T1000 (cell line): ENCODE data around the gene USHBP1.
"Not testable (repeated sequence)": the region's sequence is repeated elsewhere in the genome, so short reads cannot be mapped to it uniquely, and the experiment has no call there.

Experiments
- DNase-seq: peaks from one replicate; lab custom pipeline; 2025; ENCODE audit warnings: mixed read lengths; lab: John Stamatoyannopoulos, UW

USHBP1 gene

DNA sequence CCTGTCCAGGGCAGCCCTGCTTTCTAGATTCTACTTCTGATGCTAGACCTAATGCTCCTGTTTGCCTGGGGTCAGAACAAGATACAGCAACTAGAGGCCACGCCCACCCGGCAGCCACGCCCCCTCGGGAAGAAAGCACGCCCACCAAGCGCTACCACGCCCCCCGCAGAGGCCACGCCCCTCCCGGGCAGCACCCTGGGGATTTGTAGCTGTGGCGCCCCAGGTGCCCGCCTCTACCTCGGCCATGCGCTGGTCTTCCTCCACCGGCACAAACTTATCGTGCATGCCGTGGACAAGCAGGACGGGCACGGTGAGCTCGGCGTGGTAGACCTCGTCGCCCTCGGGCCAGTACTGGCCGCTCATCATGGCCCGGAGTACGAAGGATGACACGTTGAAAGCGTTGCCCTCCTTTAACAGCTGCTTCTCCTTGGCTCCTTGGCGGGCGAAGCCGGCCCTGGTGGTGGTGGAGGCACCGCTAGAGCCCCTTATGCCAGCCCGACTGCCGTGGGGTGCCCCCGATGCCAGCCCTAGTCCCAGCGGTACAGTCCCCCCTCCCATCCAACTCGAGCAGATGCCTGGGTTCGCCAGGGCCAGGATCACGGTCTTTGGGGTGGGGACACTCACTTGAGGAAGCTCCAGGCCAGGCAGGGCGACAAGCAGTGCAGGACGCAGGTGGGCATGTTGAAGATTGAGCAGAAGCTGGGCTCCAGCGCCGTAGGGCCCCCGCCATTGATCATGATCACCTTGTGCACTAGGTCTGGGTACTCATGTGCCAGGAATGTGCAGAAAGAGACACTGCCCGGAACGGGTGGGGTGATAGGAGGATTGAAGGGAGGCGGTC is 29.7 kb upstream of the USHBP1 start:
- no peak for DNase-seq

DNA sequence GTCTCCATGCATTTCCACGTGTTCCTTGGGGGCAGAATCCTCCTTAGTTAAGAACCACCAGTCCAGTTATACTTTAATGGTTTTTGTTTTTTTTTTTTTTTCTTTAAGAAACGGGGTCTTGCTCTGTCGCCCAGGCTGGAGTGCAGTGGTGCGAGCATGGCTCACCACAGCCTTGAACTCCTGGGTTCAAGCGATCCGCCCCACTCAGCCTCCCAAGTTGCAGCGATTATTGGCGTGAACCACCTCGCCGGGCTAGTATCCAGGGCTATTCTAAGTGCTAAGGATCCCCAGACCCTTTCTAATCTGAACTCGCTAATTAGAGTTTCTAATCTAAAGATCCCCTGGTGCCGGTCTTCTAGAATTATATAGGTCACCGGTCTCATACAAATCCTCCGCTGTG is 29.1 kb upstream of the USHBP1 start:
- DNase-seq, result no peak

DNA sequence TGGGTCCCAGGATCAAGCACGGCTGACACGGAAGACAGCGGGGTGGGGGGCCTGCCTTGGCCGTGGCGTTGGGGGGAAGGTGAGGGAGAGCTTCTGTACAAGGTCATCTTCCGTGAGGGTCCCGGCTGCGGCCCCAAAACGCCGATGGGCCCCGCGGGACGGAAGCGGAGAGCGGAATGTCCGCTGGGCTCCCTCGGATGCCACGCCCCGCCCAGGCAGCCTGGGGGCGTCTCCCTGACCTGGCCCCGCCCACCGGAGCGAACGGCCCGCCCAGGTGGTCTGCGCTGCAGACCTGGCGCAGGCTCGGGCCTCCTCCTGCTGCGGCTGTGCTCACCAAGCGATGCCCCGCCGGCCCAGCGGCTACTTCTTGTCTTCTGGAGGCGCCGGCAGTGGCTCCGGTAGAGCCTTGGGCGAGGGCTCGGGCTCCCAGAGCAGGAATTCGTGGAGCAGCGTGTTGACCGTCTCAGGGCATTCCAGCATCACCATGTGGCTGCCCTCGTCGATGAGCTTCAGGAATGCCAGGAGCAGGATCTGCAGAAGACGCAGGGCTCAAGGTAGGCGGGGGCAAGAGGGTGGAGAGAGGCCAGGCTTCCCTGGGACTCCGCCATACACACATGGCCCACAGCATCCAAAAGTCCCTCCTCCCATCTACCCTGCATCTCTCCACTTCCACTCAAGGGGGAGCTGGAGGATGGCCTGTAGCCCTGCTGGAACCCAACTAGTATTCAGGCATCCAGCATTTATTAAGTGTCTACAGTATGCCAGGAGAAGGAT is 27.9 kb upstream of the USHBP1 start:
- peak; percentile 58 for DNase-seq

DNA sequence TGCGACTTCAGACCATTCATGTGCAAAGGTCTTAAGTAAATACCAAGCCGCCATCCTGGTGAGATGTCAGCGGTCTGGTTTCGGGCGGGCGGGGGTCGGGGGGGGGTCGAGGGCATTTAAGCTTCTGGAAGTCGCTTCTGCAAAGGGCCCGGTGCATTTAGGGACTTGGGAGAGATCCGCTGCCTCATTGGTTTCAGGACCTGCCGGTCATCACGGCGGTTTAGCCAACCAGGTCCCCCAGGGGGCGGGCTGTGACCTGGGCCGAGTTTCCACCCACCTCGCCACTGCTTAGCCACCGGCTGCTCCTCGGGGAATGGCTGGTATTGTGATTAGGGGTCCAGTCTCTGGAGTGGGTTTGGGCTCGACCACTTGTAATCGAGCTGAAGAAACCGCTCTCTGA is 24.9 kb upstream of the USHBP1 start:
- no peak for DNase-seq

- no peak for DNase-seq
Measured at GRCh38 chr19:17286752-17287151, 22.2 kb upstream of the USHBP1 start.

DNA sequence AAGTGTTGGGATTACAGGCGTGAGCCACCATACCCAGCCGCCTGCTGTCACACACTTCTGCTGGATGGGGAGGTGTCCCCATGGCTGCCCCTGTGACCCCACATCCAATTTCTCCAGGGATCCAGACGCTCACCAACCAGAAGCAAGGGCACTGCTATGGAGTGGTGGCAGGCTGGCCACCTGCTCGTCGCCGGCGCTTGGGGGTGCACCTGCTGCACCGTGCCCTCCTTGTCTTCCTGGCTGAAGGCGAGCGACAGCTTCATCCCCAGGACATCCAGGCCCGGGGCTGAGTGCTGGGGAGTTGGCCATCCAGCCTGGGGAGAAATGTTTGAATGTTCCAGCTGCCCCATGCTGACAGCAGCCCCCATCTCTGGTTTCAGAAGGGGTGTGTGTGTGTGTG is 21.7 kb upstream of the USHBP1 start:
- no peak for DNase-seq

DNA sequence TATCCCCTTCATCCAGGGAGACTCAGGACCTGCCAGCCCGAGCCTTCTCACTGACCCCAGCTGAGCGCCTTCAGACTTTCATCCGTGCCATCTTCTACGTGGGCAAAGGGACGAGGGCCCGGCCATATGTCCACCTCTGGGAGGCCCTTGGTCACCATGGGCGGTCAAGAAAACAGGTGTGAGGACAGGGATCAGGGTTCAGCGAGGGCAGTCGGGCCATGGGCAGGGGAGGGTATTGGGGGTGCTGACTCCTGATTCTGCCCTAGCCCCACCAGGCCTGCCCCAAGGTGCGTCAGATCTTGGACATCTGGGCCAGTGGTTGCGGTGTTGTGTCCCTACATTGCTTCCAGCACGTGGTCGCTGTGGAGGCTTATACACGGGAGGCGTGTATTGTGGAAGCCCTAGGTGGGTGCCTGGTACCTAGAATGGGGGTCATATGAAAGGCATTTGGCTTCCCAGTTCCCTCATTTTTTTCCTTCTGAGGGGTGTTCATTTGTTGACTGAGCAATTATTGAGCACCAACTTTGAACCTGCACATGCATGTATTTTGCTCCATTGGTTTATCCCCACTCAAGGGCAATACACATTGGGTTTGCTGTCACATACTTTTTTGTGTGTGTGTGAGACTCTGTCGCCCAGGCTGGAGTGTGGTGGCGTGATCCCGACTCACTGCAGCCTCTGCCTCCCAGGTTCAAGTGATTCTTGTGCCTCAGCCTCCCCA is 21.0 kb upstream of the USHBP1 start:
- no peak for DNase-seq

DNA sequence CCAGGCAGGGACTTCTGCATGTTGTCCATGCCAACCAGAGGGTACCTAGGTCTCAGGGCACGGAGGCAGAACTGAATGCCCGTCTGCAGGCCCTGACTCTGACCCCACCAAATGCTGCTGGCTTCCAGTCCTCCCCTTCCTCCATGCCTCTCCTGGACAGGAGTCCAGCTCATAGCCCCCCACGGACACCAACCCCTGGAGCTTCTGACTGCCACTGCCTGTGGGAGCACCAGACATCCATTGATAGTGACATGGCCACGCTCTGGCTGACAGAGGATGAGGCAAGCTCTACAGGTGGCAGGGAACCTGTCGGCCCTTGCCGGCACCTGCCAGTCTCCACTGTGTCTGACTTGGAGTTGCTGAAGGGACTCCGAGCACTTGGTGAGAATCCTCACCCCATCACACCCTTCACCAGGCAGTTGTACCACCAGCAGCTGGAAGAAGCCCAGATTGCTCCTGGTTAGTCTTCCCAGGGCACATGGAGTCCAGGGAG is 19.0 kb upstream of the USHBP1 start:
- DNase-seq, result no peak

- DNase-seq, result peak; percentile 77
Measured at GRCh38 chr19:17282488-17283125, 18.1 kb upstream of the USHBP1 start.

- peak; percentile 37 for DNase-seq
Measured at GRCh38 chr19:17281391-17282304, 17.1 kb upstream of the USHBP1 start, which contains the start of gene ANKLE1. TSS of gene ANKLE1 (plus strand) at chr19:17281901. CDS start at chr19:17281921, 20 bp downstream.

DNA sequence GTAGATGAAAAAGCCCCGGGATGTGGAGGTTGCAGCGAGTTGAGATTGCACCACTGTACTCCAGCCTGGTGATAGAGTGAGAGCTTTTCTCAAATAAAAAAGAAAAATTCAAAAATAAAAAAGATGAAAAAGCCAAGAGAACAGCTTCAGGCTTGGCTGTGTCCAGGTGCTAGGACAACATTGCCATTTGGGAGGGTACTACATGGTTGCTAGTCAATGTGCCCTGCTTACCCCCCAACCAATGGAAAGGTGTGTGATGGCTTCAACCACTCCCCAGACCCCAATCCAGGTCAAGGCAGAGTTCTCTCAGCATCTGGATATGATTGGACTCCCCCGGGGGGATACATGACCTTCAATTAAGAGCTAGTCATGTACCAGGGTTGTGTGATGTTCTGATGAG is 14.9 kb upstream of the USHBP1 start:
- no peak for DNase-seq

DNA sequence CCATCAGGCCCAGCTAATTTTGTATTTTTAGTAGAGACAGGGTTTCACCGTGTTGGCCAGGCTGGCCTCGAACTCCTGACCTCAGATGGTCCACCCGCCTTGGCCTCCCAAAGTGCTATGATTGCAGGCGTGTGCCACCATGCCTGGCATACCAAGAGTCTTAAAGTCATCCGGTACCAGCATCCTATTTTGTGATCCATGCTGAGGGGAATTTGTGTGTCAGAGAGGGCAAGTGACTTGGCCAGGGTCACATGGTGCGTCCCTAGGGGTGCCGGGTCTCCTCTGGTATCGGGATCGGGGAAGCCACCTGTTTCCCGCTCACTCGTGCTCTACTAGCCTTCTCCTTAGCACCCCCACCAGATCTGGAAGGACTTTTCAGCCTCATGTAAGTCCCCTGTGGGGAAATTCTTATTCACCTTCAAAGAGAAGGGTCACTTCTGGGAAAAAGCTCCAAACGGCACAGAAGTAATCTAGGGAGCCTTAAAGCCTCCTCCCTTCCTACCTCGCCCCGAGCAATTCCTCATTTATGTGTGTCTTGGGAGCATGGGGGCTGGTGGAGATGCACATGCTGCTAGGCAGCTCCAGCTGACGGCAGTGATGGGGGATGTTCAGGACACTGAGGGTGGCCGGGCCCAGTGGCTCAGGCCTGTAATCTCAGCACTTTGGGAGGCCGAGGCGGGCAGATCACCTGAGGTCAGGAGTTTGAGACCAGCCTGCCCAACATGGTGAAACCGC is 11.1 kb upstream of the USHBP1 start:
- no peak for DNase-seq

GRCh38 chr19:17274892-17275291 is 10.3 kb upstream of the USHBP1 start:
- not testable (repeated sequence) for DNase-seq

GRCh38 chr19:17268754-17269153 is 4.2 kb upstream of the USHBP1 start:
- no peak for DNase-seq

- peak; percentile 94 for DNase-seq
Measured at GRCh38 chr19:17266975-17267788, 2.6 kb upstream of the USHBP1 start, which contains the start of gene BABAM1. TSS of gene BABAM1 (plus strand) at chr19:17267443. CDS start at chr19:17268807, 1,364 bp downstream.

GRCh38 chr19:17266589-17266974 is 2.0 kb upstream of the USHBP1 start:
- no peak for DNase-seq

DNA sequence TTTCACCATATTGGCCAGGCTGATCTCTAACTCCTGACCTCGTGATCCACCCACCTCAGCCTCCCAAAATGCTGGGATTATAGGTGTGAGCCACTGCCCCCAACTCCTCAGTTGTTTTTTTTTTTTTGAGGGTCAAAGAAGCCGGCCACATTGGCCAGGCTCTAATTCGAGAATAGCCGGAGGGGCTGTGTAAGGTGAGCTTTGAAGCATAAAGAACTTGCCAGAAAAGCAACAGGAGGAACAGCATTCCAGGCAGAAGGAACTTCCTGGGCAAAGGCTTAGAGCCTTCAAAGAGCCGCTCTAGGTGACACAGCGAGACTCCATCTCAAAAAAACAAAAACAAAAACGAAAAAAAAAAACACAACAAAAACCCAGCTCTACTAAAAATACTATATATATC is 1.5 kb upstream of the USHBP1 start:
- no peak for DNase-seq

- DNase-seq, result no peak
Measured at GRCh38 chr19:17263712-17264640, 569 bp downstream of the USHBP1 start.
